ENCODE results near the gene PRR35.
A peak's percentile ranks its signal among the peaks of the same experiment; 100 is the strongest.

Gene PRR35

DNA sequence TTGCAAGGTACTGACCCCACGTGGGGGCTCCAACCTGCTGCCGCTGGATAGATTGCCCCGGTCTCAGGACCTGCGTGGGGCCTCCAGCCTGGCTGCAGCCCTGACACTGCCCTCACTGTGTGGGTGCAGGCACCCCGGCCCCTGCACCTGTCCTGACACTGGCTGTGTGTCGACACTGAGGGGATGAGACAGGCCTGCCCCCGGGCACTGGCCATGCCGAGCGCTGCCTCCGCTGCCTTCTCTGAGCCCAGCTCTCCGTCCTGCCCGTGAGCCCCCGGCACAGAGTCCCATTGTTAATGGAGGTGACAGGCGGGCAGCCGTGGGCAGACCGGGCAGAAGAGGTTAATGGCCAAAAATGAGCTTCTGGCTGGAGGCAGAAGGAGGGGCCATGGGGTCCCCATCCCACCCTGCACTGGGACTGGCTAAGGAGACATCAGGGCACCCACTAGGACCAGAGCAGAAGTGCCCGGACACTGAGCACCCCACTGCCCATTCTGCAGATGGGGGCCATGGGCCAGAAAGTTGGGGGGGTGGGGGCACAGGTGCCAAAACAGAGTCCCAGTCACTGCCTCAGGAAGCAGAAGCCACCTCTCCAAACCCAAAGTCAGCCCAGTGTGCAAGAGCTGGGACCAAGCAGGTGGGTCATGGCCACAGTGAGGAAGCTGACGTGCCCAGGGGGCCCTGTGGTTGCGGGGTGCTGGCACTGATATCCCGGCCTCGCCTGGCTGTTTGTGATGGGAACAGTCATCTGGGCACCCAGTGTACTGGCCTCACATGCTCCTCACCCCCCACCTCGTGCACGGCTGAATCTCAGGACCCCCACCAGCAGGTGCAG is 2.5 kb upstream of the PRR35 start:
- TF ChIP-seq SPI1 (IDR thresholded peaks at IDR 0.05; ENCODE audit: borderline replicate concordance, low read depth) = no peak
- TF ChIP-seq POLR2AphosphoS5 (IDR thresholded peaks at IDR 0.05; ENCODE audit: low read depth) = no peak
- TF ChIP-seq, protein P1, sequence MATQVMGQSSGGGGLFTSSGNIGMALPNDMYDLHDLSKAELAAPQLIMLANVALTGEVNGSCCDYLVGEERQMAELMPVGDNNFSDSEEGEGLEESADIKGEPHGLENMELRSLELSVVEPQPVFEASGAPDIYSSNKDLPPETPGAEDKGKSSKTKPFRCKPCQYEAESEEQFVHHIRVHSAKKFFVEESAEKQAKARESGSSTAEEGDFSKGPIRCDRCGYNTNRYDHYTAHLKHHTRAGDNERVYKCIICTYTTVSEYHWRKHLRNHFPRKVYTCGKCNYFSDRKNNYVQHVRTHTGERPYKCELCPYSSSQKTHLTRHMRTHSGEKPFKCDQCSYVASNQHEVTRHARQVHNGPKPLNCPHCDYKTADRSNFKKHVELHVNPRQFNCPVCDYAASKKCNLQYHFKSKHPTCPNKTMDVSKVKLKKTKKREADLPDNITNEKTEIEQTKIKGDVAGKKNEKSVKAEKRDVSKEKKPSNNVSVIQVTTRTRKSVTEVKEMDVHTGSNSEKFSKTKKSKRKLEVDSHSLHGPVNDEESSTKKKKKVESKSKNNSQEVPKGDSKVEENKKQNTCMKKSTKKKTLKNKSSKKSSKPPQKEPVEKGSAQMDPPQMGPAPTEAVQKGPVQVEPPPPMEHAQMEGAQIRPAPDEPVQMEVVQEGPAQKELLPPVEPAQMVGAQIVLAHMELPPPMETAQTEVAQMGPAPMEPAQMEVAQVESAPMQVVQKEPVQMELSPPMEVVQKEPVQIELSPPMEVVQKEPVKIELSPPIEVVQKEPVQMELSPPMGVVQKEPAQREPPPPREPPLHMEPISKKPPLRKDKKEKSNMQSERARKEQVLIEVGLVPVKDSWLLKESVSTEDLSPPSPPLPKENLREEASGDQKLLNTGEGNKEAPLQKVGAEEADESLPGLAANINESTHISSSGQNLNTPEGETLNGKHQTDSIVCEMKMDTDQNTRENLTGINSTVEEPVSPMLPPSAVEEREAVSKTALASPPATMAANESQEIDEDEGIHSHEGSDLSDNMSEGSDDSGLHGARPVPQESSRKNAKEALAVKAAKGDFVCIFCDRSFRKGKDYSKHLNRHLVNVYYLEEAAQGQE (IDR thresholded peaks at IDR 0.05; ENCODE audit: insufficient replicate concordance, low read depth) = no peak
- TF ChIP-seq CTCF (IDR thresholded peaks at IDR 0.05; ENCODE audit: insufficient read depth, low read length) = no peak
- no peak for TF ChIP-seq GABPA (IDR thresholded peaks at IDR 0.05; ENCODE audit: low read depth)
- no peak overlapping the region; the same call in 1 of the 2 replicates for H3K27ac ChIP-seq (replicated peaks)
- peak in 1 of 2 experiments; percentile 25 for DNase-seq (ENCODE audit: low read depth in 1 of 2, low spot score in 1 of 2)
- H3K4me3 ChIP-seq (replicated peaks; ENCODE audit: insufficient read depth, low read length) = no peak overlapping the region
- H3K27me3 ChIP-seq (ENCODE audit: insufficient read depth, poor library complexity, severe bottlenecking) = peaks cover 22% of the 10 kb centered on the region

DNA sequence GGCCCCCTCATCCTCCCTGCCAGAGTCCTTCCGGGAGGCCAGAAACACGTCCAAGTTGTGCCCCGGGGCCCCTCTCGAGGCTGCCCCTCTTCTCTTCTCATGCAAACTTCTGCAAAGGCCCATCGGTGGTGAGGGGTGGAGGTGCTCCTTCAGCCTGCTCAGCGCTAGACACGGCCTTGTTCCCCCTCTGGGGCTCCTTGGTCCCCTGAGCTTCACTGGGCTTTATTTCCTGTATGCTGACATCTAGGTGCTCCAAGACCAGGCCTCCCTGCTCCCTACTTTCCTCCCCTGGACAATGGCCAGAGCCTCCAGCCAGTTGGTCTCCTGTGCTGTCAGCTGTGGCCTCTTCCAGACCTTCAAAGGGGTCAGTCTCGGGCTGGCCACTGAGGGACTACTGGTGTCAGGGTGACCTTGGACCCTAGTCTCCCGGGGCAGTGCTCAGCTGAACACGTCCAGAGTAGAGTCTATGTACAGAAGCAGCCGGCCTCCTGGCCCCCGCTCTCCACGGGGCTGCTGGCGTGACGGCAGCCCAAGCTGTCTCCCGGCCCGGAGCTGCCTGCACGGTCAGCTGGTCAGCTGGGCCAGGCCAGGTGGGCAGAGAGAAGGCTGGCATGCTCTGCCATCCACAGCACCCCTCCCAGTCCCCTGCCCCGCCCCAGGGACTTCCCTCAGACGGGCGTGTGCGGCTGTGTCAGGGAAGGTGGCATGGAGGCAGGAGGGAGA is 1.7 kb upstream of the PRR35 start:
- Histone ChIP-seq H3K27ac (replicated peaks) (no peak overlapping the region; the same call in 1 of the 2 replicates), H3K4me3 (replicated peaks; ENCODE audit: insufficient read depth, low read length) (no peak overlapping the region), H3K27me3 (ENCODE audit: insufficient read depth, poor library complexity, severe bottlenecking) (peaks cover 22% of the 10 kb centered on the region)
- TF ChIP-seq GABPA (IDR thresholded peaks at IDR 0.05; ENCODE audit: low read depth) (no peak), POLR2AphosphoS5 (IDR thresholded peaks at IDR 0.05; ENCODE audit: low read depth) (no peak), SPI1 (IDR thresholded peaks at IDR 0.05; ENCODE audit: borderline replicate concordance, low read depth) (no peak), CTCF (IDR thresholded peaks at IDR 0.05; ENCODE audit: insufficient read depth, low read length) (no peak)
- TF ChIP-seq, protein P1 (IDR thresholded peaks at IDR 0.05; ENCODE audit: insufficient replicate concordance, low read depth) = no peak
- peak in 1 of 2 experiments; percentile 40 for DNase-seq (ENCODE audit: low read depth in 1 of 2, low spot score in 1 of 2)

- TF ChIP-seq GABPA (IDR thresholded peaks at IDR 0.05; ENCODE audit: low read depth) = no peak
- no peak for TF ChIP-seq POLR2AphosphoS5 (IDR thresholded peaks at IDR 0.05; ENCODE audit: low read depth)
- no peak for TF ChIP-seq CTCF (IDR thresholded peaks at IDR 0.05; ENCODE audit: insufficient read depth, low read length)
- TF ChIP-seq, protein P1 (IDR thresholded peaks at IDR 0.05; ENCODE audit: insufficient replicate concordance, low read depth) = no peak
- H3K4me3 ChIP-seq (replicated peaks; ENCODE audit: insufficient read depth, low read length) = no peak overlapping the region
- DNase-seq (ENCODE audit: low read depth in 1 of 2, low spot score in 1 of 2) = no peak
- H3K27ac ChIP-seq (replicated peaks) = no peak overlapping the region
- peaks cover 22% of the 10 kb centered on the region for H3K27me3 ChIP-seq (ENCODE audit: insufficient read depth, poor library complexity, severe bottlenecking)
These were observed 1.2 kb upstream of the PRR35 start for GRCh38 chr16:559021-559380.
